Natural killer cell treated with Interleukin-12 subunit alpha and Interleukin-12 subunit beta and Interleukin-15 and Interleukin-18, amount 100 ng/mL, for 72 hours (primary cell): ENCODE measurements around the gene PDE4D. TPM values are rescaled to one million over a fixed set of nuclear protein-coding genes. Genes with fewer than 3 reads are reported as not detected.
"Not testable (repeated sequence)": the region's sequence is repeated elsewhere in the genome, so short reads cannot be mapped to it uniquely, and the experiment has no call there.

ENCODE experiments used
- ATAC-seq, 2 donors: fragments of 150-1000 bp; cut with Tn5 transposase in 1 of 2; sonication (Bioruptor Pico), chemical (Tn5 transposase) in 1 of 2; 2 replicates each; pipeline ENCODE4 v1.10.0; 2021
- DNase-seq: peaks from one replicate; pipeline ENCODE4 v3.0.0; 2022; ENCODE audit warnings: low spot score
- H3K27ac Mint-ChIP-seq, 2 donors: 1 replicate in 1 of 2; 2 replicates in 1 of 2; pipeline ENCODE4 v1.8.0; 2022; ENCODE audit warnings: mixed read lengths in 2 of 2, mild to moderate bottlenecking in 1 of 2, moderate library complexity in 1 of 2
- H3K27me3 Mint-ChIP-seq, 2 donors: 1 replicate in 1 of 2; 2 replicates in 1 of 2; pipeline ENCODE4 v1.8.0; 2022; ENCODE audit warnings: mixed read lengths in 2 of 2
- H3K36me3 Mint-ChIP-seq: one replicate; pipeline ENCODE4 v1.8.0; 2022; ENCODE audit warnings: mixed read lengths
- H3K4me1 Mint-ChIP-seq, 2 donors: 1 replicate in 1 of 2; 2 replicates in 1 of 2; pipeline ENCODE4 v1.8.0; 2022; ENCODE audit warnings: low read depth in 2 of 2, mixed read lengths in 2 of 2, mild to moderate bottlenecking in 1 of 2
- H3K4me3 Mint-ChIP-seq: one replicate; pipeline ENCODE4 v1.8.0; 2022; ENCODE audit warnings: mixed read lengths
- H3K9me3 Mint-ChIP-seq: 2 replicates; pipeline ENCODE4 v1.8.0; 2022; ENCODE audit warnings: mixed read lengths
- total RNA-seq, 2 donors: library from RNA; stranded (reverse); gene quantifications; one replicate each; pipeline ENCODE4 v1.2.3, GENCODE V29; 2022

The PDE4D gene
- total RNA-seq, 2 donors from 2014 or later, result 55.0 to 80.5 TPM

- peaks cover 15% of the 10 kb centered on the region for H3K36me3 Mint-ChIP-seq
- peaks cover 36 to 46% of the 10 kb centered on the region in 2 donors for H3K4me1 Mint-ChIP-seq
- DNase-seq (peak; percentile 68), ATAC-seq (peak; percentile 84 to 85)
- H3K4me3 Mint-ChIP-seq, result peak overlapping the region; percentile 40
- H3K27me3 Mint-ChIP-seq, result peaks cover 0 to 6% of the 10 kb centered on the region in 2 donors
- peak overlapping the region; percentile 86 for H3K27ac Mint-ChIP-seq
- H3K9me3 Mint-ChIP-seq, result peaks cover 9% of the 10 kb centered on the region
These were observed 284.8 kb downstream of the PDE4D start for GRCh38 chr5:59608745-59609144.

GRCh38 chr5:59607138-59607765 lies 286.3 kb downstream of the PDE4D start:
- ATAC-seq (no peak), DNase-seq (no peak)
- peak overlapping the region; percentile 40 for H3K4me3 Mint-ChIP-seq
- H3K27ac Mint-ChIP-seq, result peak overlapping the region; percentile 86
- H3K36me3 Mint-ChIP-seq, result peaks cover 13% of the 10 kb centered on the region
- H3K9me3 Mint-ChIP-seq, result peaks cover 6% of the 10 kb centered on the region
- peaks cover 0 to 2% of the 10 kb centered on the region in 2 donors for H3K27me3 Mint-ChIP-seq
- H3K4me1 Mint-ChIP-seq, result peaks cover 24 to 39% of the 10 kb centered on the region in 2 donors

- Mint-ChIP-seq H3K4me3 (no peak overlapping the region), H3K9me3 (peaks cover 6% of the 10 kb centered on the region), H3K4me1 (peaks cover 25 to 32% of the 10 kb centered on the region in 2 donors), H3K27me3 (peaks cover 0 to 2% of the 10 kb centered on the region in 2 donors), H3K27ac (no peak overlapping the region), H3K36me3 (peaks cover 13% of the 10 kb centered on the region)
- DNase-seq (no peak), ATAC-seq (no peak)
These were observed 287.6 kb downstream of the PDE4D start for GRCh38 chr5:59605915-59606314.

GRCh38 chr5:59604111-59604510 lies 289.4 kb downstream of the PDE4D start:
- Mint-ChIP-seq H3K27ac (no peak overlapping the region), H3K36me3 (peaks cover 13% of the 10 kb centered on the region), H3K27me3 (peaks cover 0 to 2% of the 10 kb centered on the region in 2 donors), H3K4me3 (no peak overlapping the region), H3K4me1 (peaks cover 17 to 24% of the 10 kb centered on the region in 2 donors), H3K9me3 (peaks cover 6% of the 10 kb centered on the region)
- no peak for DNase-seq
- no peak for ATAC-seq

GRCh38 chr5:59600998-59601397 lies 292.5 kb downstream of the PDE4D start:
- peak; percentile 75 to 83 for ATAC-seq
- peaks cover 0 to 2% of the 10 kb centered on the region in 2 donors for H3K27me3 Mint-ChIP-seq

GRCh38 chr5:59600153-59600552 lies 293.4 kb downstream of the PDE4D start:
- Mint-ChIP-seq H3K27ac (peak overlapping the region; percentile 64 to 69), H3K27me3 (peaks cover 0 to 2% of the 10 kb centered on the region in 2 donors), H3K4me1 (peaks cover 29% of the 10 kb centered on the region in 2 donors), H3K9me3 (peaks cover 6% of the 10 kb centered on the region), H3K4me3 (peak overlapping the region; percentile 25), H3K36me3 (peaks cover 7% of the 10 kb centered on the region)
- ATAC-seq (peak; percentile 53 to 60), DNase-seq (no peak)

More at GRCh38 chr5:59600998-59601397, 292.5 kb downstream of the PDE4D start:
- Mint-ChIP-seq H3K27ac (peak overlapping the region; percentile 64 to 69), H3K36me3 (peaks cover 7% of the 10 kb centered on the region), H3K4me3 (no peak overlapping the region), H3K4me1 (peaks cover 26 to 29% of the 10 kb centered on the region in 2 donors), H3K9me3 (peaks cover 6% of the 10 kb centered on the region)
- no peak for DNase-seq

DNA sequence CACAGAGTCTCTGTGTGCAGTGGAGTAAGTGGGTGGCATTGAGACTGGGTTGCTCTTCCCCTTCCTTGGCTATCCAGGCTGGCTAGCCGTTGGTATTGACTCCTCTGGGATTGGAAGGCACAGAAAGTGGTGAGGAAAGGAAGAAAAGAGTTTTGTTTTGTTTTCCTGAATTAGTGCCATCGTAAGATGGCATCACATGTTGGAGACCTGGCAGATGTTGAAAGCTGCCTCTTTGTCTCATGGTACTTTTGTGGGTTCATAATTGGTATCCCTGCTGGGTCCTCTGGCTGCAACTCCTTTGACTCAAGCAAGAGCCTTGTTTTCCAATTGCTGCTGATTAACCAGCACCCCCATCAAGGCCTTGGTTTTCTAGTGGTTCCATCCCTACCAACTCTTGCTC lies 293.8 kb downstream of the PDE4D start:
- Mint-ChIP-seq H3K9me3 (peaks cover 6% of the 10 kb centered on the region), H3K27ac (peak overlapping the region; percentile 64 to 69), H3K4me3 (peak overlapping the region; percentile 25), H3K27me3 (peaks cover 0 to 2% of the 10 kb centered on the region in 2 donors), H3K4me1 (peaks cover 29% of the 10 kb centered on the region in 2 donors), H3K36me3 (peaks cover 7% of the 10 kb centered on the region)
- no peak for DNase-seq
- ATAC-seq, result no peak

DNA sequence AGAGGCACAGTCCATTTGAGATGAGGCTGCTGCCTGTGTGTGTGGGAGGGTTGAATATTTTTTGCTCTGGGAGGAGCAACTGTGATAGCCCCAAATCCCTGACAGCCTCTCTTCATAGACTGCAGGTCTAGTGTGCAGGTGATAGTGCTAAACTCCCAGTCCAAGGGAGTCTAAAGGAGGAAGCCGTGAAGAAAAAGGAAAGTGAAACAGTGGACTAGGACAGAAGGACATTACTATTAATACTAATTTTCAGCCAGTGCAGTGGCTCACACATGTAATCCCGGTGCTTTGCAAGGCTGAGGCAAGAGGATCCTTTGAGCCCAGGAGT lies 295.0 kb downstream of the PDE4D start:
- peaks cover 7% of the 10 kb centered on the region for H3K36me3 Mint-ChIP-seq
- peaks cover 29 to 38% of the 10 kb centered on the region in 2 donors for H3K4me1 Mint-ChIP-seq
- H3K9me3 Mint-ChIP-seq, result peaks cover 3% of the 10 kb centered on the region
- ATAC-seq, result peak in 1 of 2 donors; percentile 34
- H3K27me3 Mint-ChIP-seq, result peaks cover 0 to 2% of the 10 kb centered on the region in 2 donors
- peak overlapping the region; percentile 43 for H3K4me3 Mint-ChIP-seq
- H3K27ac Mint-ChIP-seq, result peak overlapping the region; percentile 18 to 58
- DNase-seq, result no peak

GRCh38 chr5:59597690-59598546 lies 295.6 kb downstream of the PDE4D start:
- peaks cover 6% of the 10 kb centered on the region for H3K36me3 Mint-ChIP-seq
- H3K27me3 Mint-ChIP-seq, result peaks cover 0 to 2% of the 10 kb centered on the region in 2 donors
- peak overlapping the region; percentile 43 for H3K4me3 Mint-ChIP-seq
- DNase-seq (no peak), ATAC-seq (no peak)
- H3K4me1 Mint-ChIP-seq, result peaks cover 29 to 41% of the 10 kb centered on the region in 2 donors
- peak overlapping the region; percentile 18 to 58 for H3K27ac Mint-ChIP-seq
- peaks cover 3% of the 10 kb centered on the region for H3K9me3 Mint-ChIP-seq

DNA sequence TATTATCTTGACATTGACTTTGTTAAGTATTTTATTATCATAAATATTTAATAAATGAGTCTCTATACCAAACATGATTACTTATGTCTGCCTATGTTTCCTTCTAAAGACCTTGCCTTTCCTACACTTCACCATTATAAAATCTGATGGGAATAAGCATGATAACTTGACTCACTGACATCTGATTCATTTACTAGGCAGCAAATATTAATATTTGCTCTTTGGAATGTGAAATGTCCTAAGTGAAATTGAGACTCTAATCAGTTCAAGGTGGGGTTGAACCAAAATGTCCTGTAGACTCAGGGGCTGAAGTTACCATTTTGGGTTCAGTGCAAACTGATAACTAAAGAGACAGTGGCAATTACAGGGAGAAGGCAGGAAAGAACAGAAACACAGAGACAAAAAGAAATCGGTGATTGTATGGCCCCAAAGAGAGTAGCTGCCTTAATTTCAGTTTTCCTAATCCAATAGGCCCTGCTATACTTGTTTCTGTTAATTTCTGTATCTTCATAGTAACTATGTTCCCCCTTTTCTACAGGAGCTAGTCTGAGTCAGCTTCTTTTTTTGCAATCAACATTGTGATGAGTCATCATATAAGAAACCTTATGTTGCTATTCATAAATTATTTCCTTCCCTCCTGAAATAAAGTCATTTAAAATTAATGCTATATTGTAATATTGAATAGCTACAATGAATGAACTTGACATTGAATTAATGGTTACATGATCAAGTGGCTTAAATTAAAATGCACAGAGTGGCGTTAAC lies 296.8 kb downstream of the PDE4D start:
- H3K36me3 Mint-ChIP-seq, result no peaks in the 10 kb centered on the region

GRCh38 chr5:59594118-59594517 lies 299.4 kb downstream of the PDE4D start:
- ATAC-seq, H3K9me3 Mint-ChIP-seq, H3K27me3 Mint-ChIP-seq, DNase-seq, H3K36me3 Mint-ChIP-seq, H3K4me3 Mint-ChIP-seq: not testable (repeated sequence)
- Mint-ChIP-seq H3K4me1 (peaks cover 22 to 40% of the 10 kb centered on the region in 2 donors), H3K27ac (peak overlapping the region; percentile 61 to 82)

More for the DNA sequence above, 296.8 kb downstream of the PDE4D start:
- H3K4me1 Mint-ChIP-seq, result peaks cover 33 to 43% of the 10 kb centered on the region in 2 donors
- no peak for DNase-seq
- peak overlapping the region; percentile 38 to 58 for H3K27ac Mint-ChIP-seq
- H3K27me3 Mint-ChIP-seq, result no peaks in the 10 kb centered on the region
- no peaks in the 10 kb centered on the region for H3K9me3 Mint-ChIP-seq
- peak overlapping the region; percentile 30 for H3K4me3 Mint-ChIP-seq
- no peak for ATAC-seq

DNA sequence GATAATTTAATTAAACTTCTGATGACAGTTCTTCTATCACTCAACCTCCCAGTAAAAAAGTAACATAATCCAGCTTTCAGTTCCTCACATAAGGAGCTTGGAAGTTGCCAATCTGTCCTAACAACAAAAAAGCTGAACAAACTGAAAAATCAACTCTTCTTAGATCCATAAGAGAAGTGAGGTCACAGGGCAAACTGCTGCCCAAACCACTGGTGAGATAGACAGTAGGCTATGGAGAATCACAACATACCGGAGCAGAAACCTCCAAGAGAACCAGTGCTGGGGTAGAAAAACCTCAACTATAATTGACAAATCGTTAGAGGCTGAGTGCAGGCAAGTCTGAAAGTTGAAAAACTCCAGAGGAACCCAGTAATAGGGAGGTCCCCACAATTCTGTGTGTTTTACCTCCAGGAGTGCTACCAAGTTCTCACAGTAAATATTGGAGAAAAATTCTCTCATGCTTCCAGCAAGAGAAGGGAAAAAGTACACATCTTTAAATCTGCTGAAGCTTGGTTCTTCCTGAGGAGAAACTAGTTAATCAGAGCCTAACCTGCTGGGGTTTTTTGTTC lies 300.0 kb downstream of the PDE4D start:
- ATAC-seq, result no peak
- Mint-ChIP-seq H3K4me1 (peaks cover 20 to 37% of the 10 kb centered on the region in 2 donors), H3K27me3 (no peaks in the 10 kb centered on the region), H3K9me3 (no peaks in the 10 kb centered on the region), H3K27ac (peak overlapping the region; percentile 61 to 82), H3K4me3 (no peak overlapping the region), H3K36me3 (no peaks in the 10 kb centered on the region)
- DNase-seq, result no peak

DNA sequence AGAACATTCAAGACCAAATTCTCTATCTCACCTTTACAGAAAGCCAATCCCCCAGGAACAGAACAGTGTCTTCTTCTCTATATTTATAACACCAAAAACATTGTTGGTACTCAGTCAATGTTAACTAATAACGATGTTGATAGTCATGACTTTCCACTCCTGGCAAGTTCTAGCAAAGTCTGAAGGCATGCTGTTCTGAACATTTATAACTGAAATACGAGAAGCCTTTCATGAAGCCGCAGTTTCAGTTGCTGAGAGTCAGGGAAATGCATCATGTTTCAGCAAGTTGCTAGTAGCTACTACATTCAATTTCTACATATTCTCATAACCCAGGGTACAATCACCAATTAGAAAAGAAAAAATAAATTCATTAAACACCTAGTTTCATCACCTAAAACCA lies 301.4 kb downstream of the PDE4D start:
- Mint-ChIP-seq H3K4me1 (peaks cover 22 to 36% of the 10 kb centered on the region in 2 donors), H3K27me3 (no peaks in the 10 kb centered on the region), H3K4me3 (peak overlapping the region; percentile 66), H3K27ac (peak overlapping the region; percentile 77 to 80), H3K36me3 (no peaks in the 10 kb centered on the region), H3K9me3 (no peaks in the 10 kb centered on the region)
- no peak for ATAC-seq
- no peak for DNase-seq
